ENCODE data around the gene SPECC1L. TPM values are rescaled to one million over a fixed set of nuclear protein-coding genes. Genes with fewer than 3 reads are reported as not detected.

The SPECC1L gene
- total and polyA plus RNA-seq, 2 of the 8 experiments (the other 6 are each of a cell fraction or from before 2014, with no cell fraction given), result 15.7 to 61.6 TPM

DNA sequence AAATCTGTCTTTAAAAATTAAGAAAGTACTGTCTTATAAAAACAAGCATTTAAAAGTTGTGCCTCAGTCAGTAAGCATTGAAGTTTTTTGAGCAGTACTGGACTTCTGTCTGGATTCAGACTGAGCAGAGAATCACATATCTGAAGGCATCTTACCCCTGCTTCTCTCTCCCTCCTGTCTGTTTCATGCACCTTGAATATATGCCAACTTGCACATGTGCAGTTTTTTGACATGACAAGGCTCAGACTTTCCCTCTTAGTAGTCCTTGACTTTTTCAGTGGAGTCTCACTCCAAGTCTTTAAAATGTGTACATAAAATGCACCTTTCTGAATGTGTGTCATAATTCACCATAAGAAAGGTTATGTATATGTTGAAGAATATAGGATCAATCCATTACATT, 19.8 kb downstream of the SPECC1L start (continued):
- TF ChIP-seq, protein P1, sequence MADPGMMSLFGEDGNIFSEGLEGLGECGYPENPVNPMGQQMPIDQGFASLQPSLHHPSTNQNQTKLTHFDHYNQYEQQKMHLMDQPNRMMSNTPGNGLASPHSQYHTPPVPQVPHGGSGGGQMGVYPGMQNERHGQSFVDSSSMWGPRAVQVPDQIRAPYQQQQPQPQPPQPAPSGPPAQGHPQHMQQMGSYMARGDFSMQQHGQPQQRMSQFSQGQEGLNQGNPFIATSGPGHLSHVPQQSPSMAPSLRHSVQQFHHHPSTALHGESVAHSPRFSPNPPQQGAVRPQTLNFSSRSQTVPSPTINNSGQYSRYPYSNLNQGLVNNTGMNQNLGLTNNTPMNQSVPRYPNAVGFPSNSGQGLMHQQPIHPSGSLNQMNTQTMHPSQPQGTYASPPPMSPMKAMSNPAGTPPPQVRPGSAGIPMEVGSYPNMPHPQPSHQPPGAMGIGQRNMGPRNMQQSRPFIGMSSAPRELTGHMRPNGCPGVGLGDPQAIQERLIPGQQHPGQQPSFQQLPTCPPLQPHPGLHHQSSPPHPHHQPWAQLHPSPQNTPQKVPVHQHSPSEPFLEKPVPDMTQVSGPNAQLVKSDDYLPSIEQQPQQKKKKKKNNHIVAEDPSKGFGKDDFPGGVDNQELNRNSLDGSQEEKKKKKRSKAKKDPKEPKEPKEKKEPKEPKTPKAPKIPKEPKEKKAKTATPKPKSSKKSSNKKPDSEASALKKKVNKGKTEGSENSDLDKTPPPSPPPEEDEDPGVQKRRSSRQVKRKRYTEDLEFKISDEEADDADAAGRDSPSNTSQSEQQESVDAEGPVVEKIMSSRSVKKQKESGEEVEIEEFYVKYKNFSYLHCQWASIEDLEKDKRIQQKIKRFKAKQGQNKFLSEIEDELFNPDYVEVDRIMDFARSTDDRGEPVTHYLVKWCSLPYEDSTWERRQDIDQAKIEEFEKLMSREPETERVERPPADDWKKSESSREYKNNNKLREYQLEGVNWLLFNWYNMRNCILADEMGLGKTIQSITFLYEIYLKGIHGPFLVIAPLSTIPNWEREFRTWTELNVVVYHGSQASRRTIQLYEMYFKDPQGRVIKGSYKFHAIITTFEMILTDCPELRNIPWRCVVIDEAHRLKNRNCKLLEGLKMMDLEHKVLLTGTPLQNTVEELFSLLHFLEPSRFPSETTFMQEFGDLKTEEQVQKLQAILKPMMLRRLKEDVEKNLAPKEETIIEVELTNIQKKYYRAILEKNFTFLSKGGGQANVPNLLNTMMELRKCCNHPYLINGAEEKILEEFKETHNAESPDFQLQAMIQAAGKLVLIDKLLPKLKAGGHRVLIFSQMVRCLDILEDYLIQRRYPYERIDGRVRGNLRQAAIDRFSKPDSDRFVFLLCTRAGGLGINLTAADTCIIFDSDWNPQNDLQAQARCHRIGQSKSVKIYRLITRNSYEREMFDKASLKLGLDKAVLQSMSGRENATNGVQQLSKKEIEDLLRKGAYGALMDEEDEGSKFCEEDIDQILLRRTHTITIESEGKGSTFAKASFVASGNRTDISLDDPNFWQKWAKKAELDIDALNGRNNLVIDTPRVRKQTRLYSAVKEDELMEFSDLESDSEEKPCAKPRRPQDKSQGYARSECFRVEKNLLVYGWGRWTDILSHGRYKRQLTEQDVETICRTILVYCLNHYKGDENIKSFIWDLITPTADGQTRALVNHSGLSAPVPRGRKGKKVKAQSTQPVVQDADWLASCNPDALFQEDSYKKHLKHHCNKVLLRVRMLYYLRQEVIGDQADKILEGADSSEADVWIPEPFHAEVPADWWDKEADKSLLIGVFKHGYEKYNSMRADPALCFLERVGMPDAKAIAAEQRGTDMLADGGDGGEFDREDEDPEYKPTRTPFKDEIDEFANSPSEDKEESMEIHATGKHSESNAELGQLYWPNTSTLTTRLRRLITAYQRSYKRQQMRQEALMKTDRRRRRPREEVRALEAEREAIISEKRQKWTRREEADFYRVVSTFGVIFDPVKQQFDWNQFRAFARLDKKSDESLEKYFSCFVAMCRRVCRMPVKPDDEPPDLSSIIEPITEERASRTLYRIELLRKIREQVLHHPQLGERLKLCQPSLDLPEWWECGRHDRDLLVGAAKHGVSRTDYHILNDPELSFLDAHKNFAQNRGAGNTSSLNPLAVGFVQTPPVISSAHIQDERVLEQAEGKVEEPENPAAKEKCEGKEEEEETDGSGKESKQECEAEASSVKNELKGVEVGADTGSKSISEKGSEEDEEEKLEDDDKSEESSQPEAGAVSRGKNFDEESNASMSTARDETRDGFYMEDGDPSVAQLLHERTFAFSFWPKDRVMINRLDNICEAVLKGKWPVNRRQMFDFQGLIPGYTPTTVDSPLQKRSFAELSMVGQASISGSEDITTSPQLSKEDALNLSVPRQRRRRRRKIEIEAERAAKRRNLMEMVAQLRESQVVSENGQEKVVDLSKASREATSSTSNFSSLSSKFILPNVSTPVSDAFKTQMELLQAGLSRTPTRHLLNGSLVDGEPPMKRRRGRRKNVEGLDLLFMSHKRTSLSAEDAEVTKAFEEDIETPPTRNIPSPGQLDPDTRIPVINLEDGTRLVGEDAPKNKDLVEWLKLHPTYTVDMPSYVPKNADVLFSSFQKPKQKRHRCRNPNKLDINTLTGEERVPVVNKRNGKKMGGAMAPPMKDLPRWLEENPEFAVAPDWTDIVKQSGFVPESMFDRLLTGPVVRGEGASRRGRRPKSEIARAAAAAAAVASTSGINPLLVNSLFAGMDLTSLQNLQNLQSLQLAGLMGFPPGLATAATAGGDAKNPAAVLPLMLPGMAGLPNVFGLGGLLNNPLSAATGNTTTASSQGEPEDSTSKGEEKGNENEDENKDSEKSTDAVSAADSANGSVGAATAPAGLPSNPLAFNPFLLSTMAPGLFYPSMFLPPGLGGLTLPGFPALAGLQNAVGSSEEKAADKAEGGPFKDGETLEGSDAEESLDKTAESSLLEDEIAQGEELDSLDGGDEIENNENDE (IDR thresholded peaks at IDR 0.05; ENCODE audit: insufficient replicate concordance, low read length), result no peak
- no peak for TF ChIP-seq SIN3A (conservative IDR thresholded peaks at IDR 0.05 in 1 of 2, IDR thresholded peaks at IDR 0.05 in 1 of 2; ENCODE audit: low read depth in 1 of 2, low read length in 2 of 2)
- no peak for TF ChIP-seq RFX5 (IDR thresholded peaks at IDR 0.05; ENCODE audit: borderline replicate concordance, low read depth, low read length)
- TF ChIP-seq YY1 (IDR thresholded peaks at IDR 0.05; ENCODE audit: low read depth, low read length), result no peak
- TF ChIP-seq EP300 (IDR thresholded peaks at IDR 0.05; ENCODE audit: borderline replicate concordance in 1 of 2, low read depth in 2 of 2, low read length in 2 of 2), result no peak
- TF ChIP-seq, protein P2, sequence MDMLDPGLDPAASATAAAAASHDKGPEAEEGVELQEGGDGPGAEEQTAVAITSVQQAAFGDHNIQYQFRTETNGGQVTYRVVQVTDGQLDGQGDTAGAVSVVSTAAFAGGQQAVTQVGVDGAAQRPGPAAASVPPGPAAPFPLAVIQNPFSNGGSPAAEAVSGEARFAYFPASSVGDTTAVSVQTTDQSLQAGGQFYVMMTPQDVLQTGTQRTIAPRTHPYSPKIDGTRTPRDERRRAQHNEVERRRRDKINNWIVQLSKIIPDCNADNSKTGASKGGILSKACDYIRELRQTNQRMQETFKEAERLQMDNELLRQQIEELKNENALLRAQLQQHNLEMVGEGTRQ (IDR thresholded peaks at IDR 0.05; ENCODE audit: low read length), result no peak
- TF ChIP-seq ASH2L (IDR thresholded peaks at IDR 0.05; ENCODE audit: low read length), result no peak
- TF ChIP-seq NRF1 (IDR thresholded peaks at IDR 0.05; ENCODE audit: low read depth, low read length), result no peak
- TF ChIP-seq JUND (IDR thresholded peaks at IDR 0.05; ENCODE audit: low read length), result no peak
- TF ChIP-seq RBBP5 (IDR thresholded peaks at IDR 0.05; ENCODE audit: borderline replicate concordance, low read depth, low read length), result no peak
